ENCODE measurements around the gene DNAJC5. TPM values are rescaled to one million over a fixed set of nuclear protein-coding genes. Genes with fewer than 3 reads are reported as not detected.
"Not testable (repeated sequence)": the region's sequence is repeated elsewhere in the genome, so short reads cannot be mapped to it uniquely, and the experiment has no call there.

The DNAJC5 gene
- total and polyA plus RNA-seq, 2 donors: 23.3 to 26.1 TPM

GRCh38 chr20:63864978-63865640, 29.8 kb upstream of the DNAJC5 start, which contains the start of gene TPD52L2:
Gene TPD52L2, plus strand, starts transcription at chr20:63865270. Its CDS starts 96 bp downstream, at chr20:63865366.
- H3K9me3 ChIP-seq (ENCODE audit: control insufficient read depth in 2 of 2, insufficient read depth in 1 of 2, low read length in 1 of 2): peaks cover 0 to 3% of the 10 kb centered on the region in 2 donors
- under 1% methylated on average over 68 of the region's 68 CpGs for WGBS
- H3K36me3 ChIP-seq (ENCODE audit: control insufficient read depth in 2 of 2, insufficient read depth in 2 of 2, low read length in 1 of 2): peaks cover 24 to 33% of the 10 kb centered on the region in 2 donors
- H3K27me3 ChIP-seq (ENCODE audit: control insufficient read depth in 2 of 2, insufficient read depth in 1 of 2, low read length in 1 of 2): no peaks in the 10 kb centered on the region
- H3K4me3 ChIP-seq (ENCODE audit: low read length in 2 of 2): peak within 1 kb of the TSS; percentile 81 to 93
- peaks cover 0 to 18% of the 10 kb centered on the region in 2 donors for H3K4me1 ChIP-seq (ENCODE audit: control insufficient read depth in 2 of 2, insufficient read depth in 2 of 2, low read length in 2 of 2)
- peak within 1 kb of the TSS; percentile 77 to 93 for H3K27ac ChIP-seq (ENCODE audit: low read depth in 1 of 2, low read length in 1 of 2)
- peak; percentile 91 to 98 (median 94) for DNase-seq (ENCODE audit: low read depth in 6 of 9, low spot score in 9 of 9)

- not testable (repeated sequence) for H3K9me3 ChIP-seq (ENCODE audit: control insufficient read depth in 2 of 2, insufficient read depth in 1 of 2, low read length in 1 of 2); DNase-seq (ENCODE audit: low read depth in 6 of 9, low spot score in 9 of 9); H3K4me3 ChIP-seq (ENCODE audit: low read length in 2 of 2); H3K27me3 ChIP-seq (ENCODE audit: control insufficient read depth in 2 of 2, insufficient read depth in 1 of 2, low read length in 1 of 2); H3K27ac ChIP-seq (ENCODE audit: low read depth in 1 of 2, low read length in 1 of 2)
- 96% methylated on average over 13 of the region's 13 CpGs for WGBS
- Histone ChIP-seq H3K36me3 (ENCODE audit: control insufficient read depth in 2 of 2, insufficient read depth in 2 of 2, low read length in 1 of 2) (peaks cover 25 to 36% of the 10 kb centered on the region in 2 donors), H3K4me1 (ENCODE audit: control insufficient read depth in 2 of 2, insufficient read depth in 2 of 2, low read length in 2 of 2) (peaks cover 0 to 18% of the 10 kb centered on the region in 2 donors)
Measured at GRCh38 chr20:63867042-63867441, 27.9 kb upstream of the DNAJC5 start.

GRCh38 chr20:63868264-63868663, 26.7 kb upstream of the DNAJC5 start:
- Histone ChIP-seq H3K4me1 (ENCODE audit: control insufficient read depth in 2 of 2, insufficient read depth in 2 of 2, low read length in 2 of 2) (peaks cover 0 to 15% of the 10 kb centered on the region in 2 donors), H3K36me3 (ENCODE audit: control insufficient read depth in 2 of 2, insufficient read depth in 2 of 2, low read length in 1 of 2) (peaks cover 29 to 32% of the 10 kb centered on the region in 2 donors), H3K27me3 (ENCODE audit: control insufficient read depth in 2 of 2, insufficient read depth in 1 of 2, low read length in 1 of 2) (no peaks in the 10 kb centered on the region), H3K27ac (ENCODE audit: low read depth in 1 of 2, low read length in 1 of 2) (no peak overlapping the region), H3K9me3 (ENCODE audit: control insufficient read depth in 2 of 2, insufficient read depth in 1 of 2, low read length in 1 of 2) (peaks cover 0 to 1% of the 10 kb centered on the region in 2 donors), H3K4me3 (ENCODE audit: low read length in 2 of 2) (no peak overlapping the region)
- 98% methylated on average over 5 of the region's 5 CpGs for WGBS
- DNase-seq (ENCODE audit: low read depth in 6 of 9, low spot score in 9 of 9): no peak

- no peak for DNase-seq (ENCODE audit: low read depth in 6 of 9, low spot score in 9 of 9)
- H3K9me3 ChIP-seq (ENCODE audit: control insufficient read depth in 2 of 2, insufficient read depth in 1 of 2, low read length in 1 of 2): peaks cover 0 to 2% of the 10 kb centered on the region in 2 donors
- 95% methylated on average over 14 of the region's 14 CpGs for WGBS
- peak overlapping the region in 1 of 2 donors; percentile 60 for H3K27ac ChIP-seq (ENCODE audit: low read depth in 1 of 2, low read length in 1 of 2)
- H3K4me1 ChIP-seq (ENCODE audit: control insufficient read depth in 2 of 2, insufficient read depth in 2 of 2, low read length in 2 of 2): no peaks in the 10 kb centered on the region
- H3K36me3 ChIP-seq (ENCODE audit: control insufficient read depth in 2 of 2, insufficient read depth in 2 of 2, low read length in 1 of 2): peaks cover 70 to 81% of the 10 kb centered on the region in 2 donors
- H3K27me3 ChIP-seq (ENCODE audit: control insufficient read depth in 2 of 2, insufficient read depth in 1 of 2, low read length in 1 of 2): no peaks in the 10 kb centered on the region
- H3K4me3 ChIP-seq (ENCODE audit: low read length in 2 of 2): no peak overlapping the region
Measured at GRCh38 chr20:63873477-63873971, 21.4 kb upstream of the DNAJC5 start.

GRCh38 chr20:63874241-63874640, 20.7 kb upstream of the DNAJC5 start:
- H3K27ac ChIP-seq (ENCODE audit: low read depth in 1 of 2, low read length in 1 of 2); H3K4me1 ChIP-seq (ENCODE audit: control insufficient read depth in 2 of 2, insufficient read depth in 2 of 2, low read length in 2 of 2); DNase-seq (ENCODE audit: low read depth in 6 of 9, low spot score in 9 of 9); H3K27me3 ChIP-seq (ENCODE audit: control insufficient read depth in 2 of 2, insufficient read depth in 1 of 2, low read length in 1 of 2); H3K9me3 ChIP-seq (ENCODE audit: control insufficient read depth in 2 of 2, insufficient read depth in 1 of 2, low read length in 1 of 2); H3K4me3 ChIP-seq (ENCODE audit: low read length in 2 of 2): not testable (repeated sequence)
- WGBS: 97% methylated on average over 7 of the region's 7 CpGs
- peaks cover 65 to 82% of the 10 kb centered on the region in 2 donors for H3K36me3 ChIP-seq (ENCODE audit: control insufficient read depth in 2 of 2, insufficient read depth in 2 of 2, low read length in 1 of 2)

GRCh38 chr20:63876489-63877036, 18.4 kb upstream of the DNAJC5 start:
- Histone ChIP-seq H3K4me1 (ENCODE audit: control insufficient read depth in 2 of 2, insufficient read depth in 2 of 2, low read length in 2 of 2) (no peaks in the 10 kb centered on the region), H3K9me3 (ENCODE audit: control insufficient read depth in 2 of 2, insufficient read depth in 1 of 2, low read length in 1 of 2) (peaks cover 0 to 7% of the 10 kb centered on the region in 2 donors), H3K36me3 (ENCODE audit: control insufficient read depth in 2 of 2, insufficient read depth in 2 of 2, low read length in 1 of 2) (peaks cover 58 to 66% of the 10 kb centered on the region in 2 donors), H3K4me3 (ENCODE audit: low read length in 2 of 2) (no peak overlapping the region), H3K27ac (ENCODE audit: low read depth in 1 of 2, low read length in 1 of 2) (no peak overlapping the region), H3K27me3 (ENCODE audit: control insufficient read depth in 2 of 2, insufficient read depth in 1 of 2, low read length in 1 of 2) (no peaks in the 10 kb centered on the region)
- no peak for DNase-seq (ENCODE audit: low read depth in 6 of 9, low spot score in 9 of 9)
- WGBS: 97% methylated on average over 19 of the region's 19 CpGs

- Histone ChIP-seq H3K4me3 (ENCODE audit: low read length in 2 of 2) (no peak overlapping the region), H3K4me1 (ENCODE audit: control insufficient read depth in 2 of 2, insufficient read depth in 2 of 2, low read length in 2 of 2) (no peaks in the 10 kb centered on the region), H3K27ac (ENCODE audit: low read depth in 1 of 2, low read length in 1 of 2) (no peak overlapping the region), H3K27me3 (ENCODE audit: control insufficient read depth in 2 of 2, insufficient read depth in 1 of 2, low read length in 1 of 2) (no peaks in the 10 kb centered on the region), H3K9me3 (ENCODE audit: control insufficient read depth in 2 of 2, insufficient read depth in 1 of 2, low read length in 1 of 2) (peaks cover 0 to 7% of the 10 kb centered on the region in 2 donors), H3K36me3 (ENCODE audit: control insufficient read depth in 2 of 2, insufficient read depth in 2 of 2, low read length in 1 of 2) (peaks cover 59 to 74% of the 10 kb centered on the region in 2 donors)
- WGBS: 98% methylated on average over 32 of the region's 32 CpGs
- DNase-seq (ENCODE audit: low read depth in 6 of 9, low spot score in 9 of 9): no peak
Measured at GRCh38 chr20:63877755-63878470, 17.0 kb upstream of the DNAJC5 start.

- no peak overlapping the region for H3K27ac ChIP-seq (ENCODE audit: low read depth in 1 of 2, low read length in 1 of 2)
- peaks cover 58 to 75% of the 10 kb centered on the region in 2 donors for H3K36me3 ChIP-seq (ENCODE audit: control insufficient read depth in 2 of 2, insufficient read depth in 2 of 2, low read length in 1 of 2)
- H3K9me3 ChIP-seq (ENCODE audit: control insufficient read depth in 2 of 2, insufficient read depth in 1 of 2, low read length in 1 of 2): peaks cover 0 to 7% of the 10 kb centered on the region in 2 donors
- H3K27me3 ChIP-seq (ENCODE audit: control insufficient read depth in 2 of 2, insufficient read depth in 1 of 2, low read length in 1 of 2): no peaks in the 10 kb centered on the region
- no peak for DNase-seq (ENCODE audit: low read depth in 6 of 9, low spot score in 9 of 9)
- H3K4me3 ChIP-seq (ENCODE audit: low read length in 2 of 2): no peak overlapping the region
- WGBS: 97% methylated on average over 14 of the region's 14 CpGs
- H3K4me1 ChIP-seq (ENCODE audit: control insufficient read depth in 2 of 2, insufficient read depth in 2 of 2, low read length in 2 of 2): no peaks in the 10 kb centered on the region
Measured at GRCh38 chr20:63878899-63879663, 15.8 kb upstream of the DNAJC5 start.

All from thymus (tissue), 11 donors.